A549 (cell line): Measurements from ENCODE around the gene NKD1. TPM values are rescaled to one million over a fixed set of nuclear protein-coding genes. Genes with fewer than 3 reads are reported as not detected.

Experiments
- ATAC-seq, 2 experiments: fragments of 200-7000 bp in 1 of 2; fragments of >200 bp in 1 of 2; cut with Nextera tagmentation in 1 of 2; cut with Tn5 transposase in 1 of 2; 3 replicates each; pipeline versions ENCODE4 v1.8.0 to v1.9.1; 2018 to 2020; ENCODE audit warnings: mild to moderate bottlenecking in 1 of 2, moderate library complexity in 1 of 2
- CTCF ChIA-PET: fragments of 300-600 bp; sonication (Branson Sonifier 250); formaldehyde crosslinking; extraction: SDS; loops from one replicate; lab custom pipeline; 2021; ENCODE audit warnings: antibody characterized with exemption, inconsistent platforms; lab: Yijun Ruan, JAX
- POLR2A ChIA-PET: fragments of 350-600 bp; formaldehyde crosslinking; extraction: SDS; loops from one replicate; lab custom pipeline; 2021; ENCODE audit warnings: antibody characterized with exemption, inconsistent platforms; lab: Yijun Ruan, JAX
- DNase-seq, 2 experiments: peaks; one replicate each; pipeline versions ENCODE4 v3.0.0 to v3.0.0-alpha.2; 2011 to 2016; ENCODE audit warnings: low read depth in 1 of 2, low spot score in 1 of 2
- FAIRE-seq: peaks from 2 replicates; lab custom pipeline; 2011; peaks lifted over from hg19 to GRCh38; lab: Jason Lieb, UNC
- H3K27ac ChIP-seq, 2 experiments: fragments of >200 bp; sonication (Bioruptor Twin); formaldehyde crosslinking; 3 replicates each; pipeline ENCODE4 v1.5.1; 2016 to 2017
- H3K4me1 ChIP-seq: fragments of >200 bp; sonication (Bioruptor Twin); formaldehyde crosslinking; 3 replicates; pipeline ENCODE4 v1.6.1; 2016
- H3K4me2 ChIP-seq: fragments of >200 bp; sonication (Bioruptor Twin); formaldehyde crosslinking; 3 replicates; pipeline ENCODE4 v1.6.1; 2016
- H3K4me3 ChIP-seq: fragments of >200 bp; sonication (Bioruptor Twin); formaldehyde crosslinking; 3 replicates; pipeline ENCODE4 v1.5.1; 2016
- H3K9me3 ChIP-seq: fragments of >200 bp; sonication (Bioruptor Twin); formaldehyde crosslinking; 3 replicates; pipeline ENCODE4 v1.6.1; 2016
- CEBPB ChIP-seq, 2 experiments: fragments of >200 bp in 1 of 2; sonication (Bioruptor Twin) in 1 of 2; formaldehyde crosslinking in 1 of 2; IDR thresholded peaks; 2 replicates each; pipeline ENCODE4 v1.6.1; 2012 to 2016
- E2F6 ChIP-seq: IDR thresholded peaks from 2 replicates; pipeline ENCODE4 v1.6.1; 2012; ENCODE audit warnings: low read depth, borderline replicate concordance
- EHF ChIP-seq: fragments of 250-450 bp; sonication (Bioruptor Pico); IDR thresholded peaks from 2 replicates; pipeline ENCODE4 v1.5.0; 2020; ENCODE audit warnings: mild to moderate bottlenecking
- ELK1 ChIP-seq: fragments of 150-350 bp; IDR thresholded peaks from 2 replicates; pipeline ENCODE4 v1.6.1; 2014; ENCODE audit warnings: low read depth, mild to moderate bottlenecking, low read length
- ESRRA ChIP-seq: fragments of 150-350 bp; IDR thresholded peaks from 2 replicates; pipeline ENCODE4 v1.6.1; 2014; ENCODE audit warnings: mild to moderate bottlenecking, low read length, borderline replicate concordance
- FOSL2 ChIP-seq, 2 experiments: fragments of 450-650 bp in 1 of 2; fragments of >200 bp in 1 of 2; sonication (Bioruptor Twin) in 1 of 2; formaldehyde crosslinking; IDR thresholded peaks; 2 replicates each; pipeline versions ENCODE4 v1.5.0 to v1.6.1; 2016 to 2020; ENCODE audit warnings: mild to moderate bottlenecking in 1 of 2, moderate library complexity in 1 of 2
- FOXS1 ChIP-seq: fragments of 250-450 bp; sonication (Bioruptor Pico); IDR thresholded peaks from 2 replicates; pipeline ENCODE4 v1.5.0; 2020; ENCODE audit warnings: mild to moderate bottlenecking, moderate library complexity
- GATA3 ChIP-seq: IDR thresholded peaks from 2 replicates; pipeline ENCODE4 v1.6.1; 2012; ENCODE audit warnings: borderline replicate concordance
- HOXA7 ChIP-seq: fragments of 250-450 bp; sonication (Bioruptor Pico); IDR thresholded peaks from 2 replicates; pipeline ENCODE4 v1.5.0; 2020; ENCODE audit warnings: mild to moderate bottlenecking, moderate library complexity
- HOXB5 ChIP-seq: fragments of 250-450 bp; sonication (Bioruptor Pico); IDR thresholded peaks from 2 replicates; pipeline ENCODE4 v1.5.0; 2020; ENCODE audit warnings: mild to moderate bottlenecking, moderate library complexity
- KDM1A ChIP-seq: fragments of 200-600 bp; sonication (generic); IDR thresholded peaks from 2 replicates; pipeline ENCODE4 v1.6.1; 2016; ENCODE audit warnings: low read depth, mild to moderate bottlenecking
- MAFK ChIP-seq: fragments of 450-650 bp; IDR thresholded peaks from 2 replicates; pipeline ENCODE4 v1.6.1; 2014; ENCODE audit not compliant: partially characterized antibody
- MAX ChIP-seq: IDR thresholded peaks from 2 replicates; pipeline ENCODE4 v1.6.1; 2012
- MAZ ChIP-seq: fragments of 150-350 bp; IDR thresholded peaks from 2 replicates; pipeline ENCODE4 v1.6.1; 2014; ENCODE audit warnings: antibody characterized with exemption, low read depth, low read length, borderline replicate concordance
- MYC ChIP-seq: IDR thresholded peaks from 2 replicates; pipeline ENCODE4 v1.6.1; 2012; ENCODE audit warnings: mild to moderate bottlenecking, inconsistent platforms, low read length, improper control_type of control experiment, borderline replicate concordance
- NFE2L2 ChIP-seq: fragments of 150-350 bp; conservative IDR thresholded peaks from 2 replicates; pipeline ENCODE4 v1.6.1; 2014; ENCODE audit warnings: low read length
- NR3C1 ChIP-seq: fragments of >200 bp; sonication (Bioruptor Twin); formaldehyde crosslinking; IDR thresholded peaks from 3 replicates; pipeline ENCODE4 v1.6.1; 2017
- POLR2A ChIP-seq: IDR thresholded peaks from 2 replicates; pipeline ENCODE4 v1.6.1; 2012; ENCODE audit warnings: mild to moderate bottlenecking, low read length
- POLR2AphosphoS2 ChIP-seq: conservative IDR thresholded peaks from 2 replicates; pipeline ENCODE4 v1.6.1; 2012; ENCODE audit warnings: low read length, improper control_type of control experiment, inconsistent platforms
- RAD21 ChIP-seq, 2 experiments: fragments of >200 bp in 1 of 2; sonication (Bioruptor Twin) in 1 of 2; formaldehyde crosslinking in 1 of 2; IDR thresholded peaks in 1 of 2; conservative IDR thresholded peaks in 1 of 2; 2 replicates in 1 of 2; 3 replicates in 1 of 2; pipeline ENCODE4 v1.6.1; 2012 to 2018; ENCODE audit warnings: inconsistent platforms in 1 of 2
- REST ChIP-seq: fragments of 200-600 bp; sonication (generic); IDR thresholded peaks from 2 replicates; pipeline ENCODE4 v1.6.1; 2016; ENCODE audit warnings: antibody characterized with exemption, mild to moderate bottlenecking, moderate library complexity
- RFX5 ChIP-seq: fragments of 450-650 bp; IDR thresholded peaks from 2 replicates; pipeline ENCODE4 v1.7.1; 2014; ENCODE audit warnings: antibody characterized with exemption, mild to moderate bottlenecking, moderate library complexity
- SMC3 ChIP-seq: fragments of >200 bp; sonication (Bioruptor Twin); formaldehyde crosslinking; IDR thresholded peaks from 3 replicates; pipeline ENCODE4 v1.6.1; 2018; ENCODE audit warnings: inconsistent platforms
- ZC3H11A ChIP-seq: fragments of 450-650 bp; IDR thresholded peaks from 2 replicates; pipeline ENCODE4 v1.6.1; 2014; ENCODE audit warnings: antibody characterized with exemption, mild to moderate bottlenecking
- ZSCAN20 ChIP-seq: fragments of 250-450 bp; sonication (Bioruptor Pico); IDR thresholded peaks from 2 replicates; pipeline ENCODE4 v1.8.0; 2022; ENCODE audit warnings: mild to moderate bottlenecking, moderate library complexity
- WGBS: methylation state at CpG from one replicate; pipeline ENCODE4 v1.1.6; 2017; ENCODE audit errors: missing lambda C conversion rate; 5-methylcytosine and 5-hydroxymethylcytosine counted together
- polyA plus RNA-seq, 4 experiments: library from polyadenylated mRNA; depleted of rRNA in 3 of 4; stranded (reverse); fragments of >200 nt; fragmentation: RNase III in 1 of 4; extraction: RNeasy Plus Mini Kit Qiagen cat#74134 plus additional on column Dnase treatment in 1 of 4; gene quantifications; 2 replicates in 3 of 4; 3 replicates in 1 of 4; pipeline ENCODE4 v1.2.3, GENCODE V29; 2011 to 2017
- TF ChIP-seq, protein P1 (sequence below): fragments of >200 bp; sonication (Bioruptor Twin); formaldehyde crosslinking; IDR thresholded peaks from 2 replicates; pipeline ENCODE4 v1.6.1; 2016
- TF ChIP-seq, protein P2 (sequence below): fragments of 250-450 bp; sonication (Bioruptor Pico); IDR thresholded peaks from 2 replicates; pipeline ENCODE4 v1.5.0; 2020; ENCODE audit warnings: low read depth, mild to moderate bottlenecking, moderate library complexity
- TF ChIP-seq, protein P3 (sequence below): fragments of >200 bp; sonication (Bioruptor Twin); formaldehyde crosslinking; IDR thresholded peaks from 3 replicates; pipeline ENCODE4 v1.6.1; 2016

The NKD1 gene
- polyA plus RNA-seq, 2 of the 4 experiments (the other 2 are of a cell fraction), result 0.10 to 0.19 TPM

GRCh38 chr16:50575743-50576142 lies 27.5 kb downstream of the NKD1 start:
- ChIA-PET POLR2A (no interaction called here), CTCF (interaction anchor here (0.8 to 1.0 kb wide), 2 partner anchors 35 to 95 kb away, joined by 3 to 4 read pairs; no protein-coding TSS in a partner anchor)
- TF ChIP-seq E2F6, result no peak
- no peak for TF ChIP-seq GATA3
- no peak for TF ChIP-seq HOXB5
- TF ChIP-seq MYC, result no peak
- TF ChIP-seq HOXA7, result no peak
- no peak for TF ChIP-seq NFE2L2
- no peak for TF ChIP-seq POLR2AphosphoS2
- no peak for TF ChIP-seq REST
- no peak for TF ChIP-seq POLR2A
- TF ChIP-seq CEBPB (IDR thresholded peaks at IDR 0.05), result no peak
- no peak overlapping the region for H3K27ac ChIP-seq
- no peak overlapping the region for H3K4me2 ChIP-seq
- ATAC-seq (no peak), FAIRE-seq (no peak), DNase-seq (no peak)
- no peaks in the 10 kb centered on the region for H3K9me3 ChIP-seq
- no peaks in the 10 kb centered on the region for H3K4me1 ChIP-seq
- H3K4me3 ChIP-seq, result no peak overlapping the region
- WGBS, result 64% methylated on average over 2 of the region's 2 CpGs

- 83% methylated on average over 3 of the region's 3 CpGs for WGBS
- no peak for DNase-seq
- ChIA-PET POLR2A (no interaction called here), CTCF (interaction anchor here (0.8 to 1.2 kb wide), 4 partner anchors 11 to 95 kb away, joined by 3 to 4 read pairs (median 3); no protein-coding TSS in a partner anchor)
- H3K27ac ChIP-seq, result no peak overlapping the region
- H3K4me2 ChIP-seq, result no peak overlapping the region
- no peak overlapping the region for H3K4me3 ChIP-seq
- FAIRE-seq, result no peak
- H3K4me1 ChIP-seq, result no peaks in the 10 kb centered on the region
- ATAC-seq, result no peak
- TF ChIP-seq EHF (no peak), ELK1 (no peak), MAX (no peak), RAD21 (conservative IDR thresholded peaks at IDR 0.05 in 1 of 2, IDR thresholded peaks at IDR 0.05 in 1 of 2) (no peak), FOSL2 (IDR thresholded peaks at IDR 0.05) (no peak), FOSL2 (CRISPR knock-in tag; IDR thresholded peaks at IDR 0.05) (no peak), SMC3 (no peak), NR3C1 (no peak), RFX5 (no peak), KDM1A (no peak), ESRRA (no peak), MYC (no peak), FOXS1 (CRISPR knock-in tag) (no peak), ZSCAN20 (no peak), ZC3H11A (no peak), MAZ (no peak), MAFK (no peak)
- TF ChIP-seq, protein P1, sequence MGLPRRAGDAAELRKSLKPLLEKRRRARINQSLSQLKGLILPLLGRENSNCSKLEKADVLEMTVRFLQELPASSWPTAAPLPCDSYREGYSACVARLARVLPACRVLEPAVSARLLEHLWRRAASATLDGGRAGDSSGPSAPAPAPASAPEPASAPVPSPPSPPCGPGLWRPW, result no peak
- TF ChIP-seq, protein P2, sequence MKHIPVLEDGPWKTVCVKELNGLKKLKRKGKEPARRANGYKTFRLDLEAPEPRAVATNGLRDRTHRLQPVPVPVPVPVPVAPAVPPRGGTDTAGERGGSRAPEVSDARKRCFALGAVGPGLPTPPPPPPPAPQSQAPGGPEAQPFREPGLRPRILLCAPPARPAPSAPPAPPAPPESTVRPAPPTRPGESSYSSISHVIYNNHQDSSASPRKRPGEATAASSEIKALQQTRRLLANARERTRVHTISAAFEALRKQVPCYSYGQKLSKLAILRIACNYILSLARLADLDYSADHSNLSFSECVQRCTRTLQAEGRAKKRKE, result no peak
- TF ChIP-seq, protein P3, sequence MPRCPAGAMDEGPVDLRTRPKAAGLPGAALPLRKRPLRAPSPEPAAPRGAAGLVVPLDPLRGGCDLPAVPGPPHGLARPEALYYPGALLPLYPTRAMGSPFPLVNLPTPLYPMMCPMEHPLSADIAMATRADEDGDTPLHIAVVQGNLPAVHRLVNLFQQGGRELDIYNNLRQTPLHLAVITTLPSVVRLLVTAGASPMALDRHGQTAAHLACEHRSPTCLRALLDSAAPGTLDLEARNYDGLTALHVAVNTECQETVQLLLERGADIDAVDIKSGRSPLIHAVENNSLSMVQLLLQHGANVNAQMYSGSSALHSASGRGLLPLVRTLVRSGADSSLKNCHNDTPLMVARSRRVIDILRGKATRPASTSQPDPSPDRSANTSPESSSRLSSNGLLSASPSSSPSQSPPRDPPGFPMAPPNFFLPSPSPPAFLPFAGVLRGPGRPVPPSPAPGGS, result no peak
- H3K9me3 ChIP-seq, result no peaks in the 10 kb centered on the region
Observed at GRCh38 chr16:50576403-50577113, 28.4 kb downstream of the NKD1 start.
